Measurements from ENCODE around the gene RBM10. TPM values are rescaled to one million over a fixed set of nuclear protein-coding genes. Genes with fewer than 3 reads are reported as not detected.

The RBM10 gene
- total RNA-seq, 1 donor from 2014 or later, result 29.6 TPM

Other genes with a start within 250 kb of the RBM10 start
- gene JADE3, start 232.8 kb upstream of the RBM10 start, total RNA-seq, result 8.2 to 11.7 TPM (median 10.6 TPM) in 3 replicates
- 0.33 TPM in 1 of 3 replicates, not detected in the others for gene RGN, start 66.8 kb upstream of the RBM10 start, total RNA-seq
- gene NDUFB11, start 519 bp upstream of the RBM10 start, total RNA-seq, result 60.7 to 65.4 TPM (median 60.8 TPM) in 3 replicates
- gene UBA1, start 48.6 kb downstream of the RBM10 start, total RNA-seq, result 299 to 312 TPM (median 311 TPM) in 3 replicates
- gene CDK16, start 73.5 kb downstream of the RBM10 start, total RNA-seq, result 172 to 183 TPM (median 179 TPM) in 3 replicates
- 151 to 189 TPM (median 157 TPM) in 3 replicates for gene USP11, start 87.8 kb downstream of the RBM10 start, total RNA-seq
- 0.15 to 0.22 TPM in 2 of 3 replicates, not detected in the other for gene ZNF157, start 225.4 kb downstream of the RBM10 start, total RNA-seq

Measured in chondrocyte (in vitro differentiated cells).